Measurements from ENCODE around the gene DNAAF1. TPM values are rescaled to one million over a fixed set of nuclear protein-coding genes. Genes with fewer than 3 reads are reported as not detected.
"Not testable (repeated sequence)": the region's sequence is repeated elsewhere in the genome, so short reads cannot be mapped to it uniquely, and the experiment has no call there.

The DNAAF1 gene
- polyA plus RNA-seq, 2 of the 4 experiments (the other 2 are of a cell fraction), result 0.13 to 0.14 TPM

- DNase-seq (ENCODE audit: low read depth in 1 of 2, low spot score in 1 of 2) (no peak), ATAC-seq (no peak), FAIRE-seq (no peak)
- Histone ChIP-seq H3K9me3 (no peaks in the 10 kb centered on the region), H3K4me2 (no peak overlapping the region), H3K27ac (no peak overlapping the region), H3K4me3 (no peak overlapping the region), H3K4me1 (peaks cover 8% of the 10 kb centered on the region)
- ChIA-PET CTCF (interaction anchor here (0.7 to 3.4 kb wide), 3 partner anchors 25 to 64 kb away, joined by 3 to 15 read pairs (median 5); no protein-coding TSS in a partner anchor), POLR2A (interaction anchor here (0.7 kb wide), 1 partner anchor 33 kb away, joined by 3 read pairs; the partner anchor contains the start of gene HSDL1)
- TF ChIP-seq TP53 (CRISPR knock-in tag; IDR thresholded peaks at IDR 0.05) (no peak), KDM1A (IDR thresholded peaks at IDR 0.05; ENCODE audit: low read depth) (no peak), MAZ (IDR thresholded peaks at IDR 0.05; ENCODE audit: borderline replicate concordance, low read depth, low read length) (no peak), RCOR1 (IDR thresholded peaks at IDR 0.05; ENCODE audit: low read depth, low read length) (no peak), HEYL (CRISPR knock-in tag; IDR thresholded peaks at IDR 0.05) (no peak)
- WGBS (ENCODE audit: missing lambda C conversion rate), result 97% methylated on average over 3 of the region's 3 CpGs
Measured at GRCh38 chr16:84111525-84111924, 33.6 kb upstream of the DNAAF1 start.

DNA sequence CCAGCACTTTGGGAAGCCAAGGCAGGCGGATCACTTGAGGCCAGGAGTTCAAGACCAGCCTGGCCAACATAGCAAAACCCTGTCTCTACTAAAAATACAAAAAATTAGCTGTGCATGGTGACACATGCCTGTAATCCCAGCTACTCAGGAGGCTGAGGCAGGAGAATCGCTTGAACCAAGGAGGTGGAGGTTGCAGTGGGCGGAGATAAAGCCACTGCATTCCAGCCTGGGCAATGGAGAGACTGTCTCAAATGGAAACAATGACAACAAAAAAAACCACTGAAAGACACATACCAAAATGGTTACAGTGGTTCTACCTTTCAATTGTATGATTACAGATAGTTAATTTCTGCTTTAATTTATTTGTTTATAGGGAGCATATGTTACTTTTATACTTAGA lies 33.2 kb upstream of the DNAAF1 start:
- ChIA-PET CTCF (interaction anchor here (0.7 to 3.4 kb wide), 3 partner anchors 25 to 63 kb away, joined by 3 to 15 read pairs (median 5); no protein-coding TSS in a partner anchor), POLR2A (interaction anchor here (0.7 kb wide), 1 partner anchor 33 kb away, joined by 3 read pairs; the partner anchor contains the start of gene HSDL1)
- H3K4me1 ChIP-seq; ATAC-seq; H3K4me2 ChIP-seq; DNase-seq (ENCODE audit: low read depth in 1 of 2, low spot score in 1 of 2); H3K9me3 ChIP-seq; H3K27ac ChIP-seq; FAIRE-seq; H3K4me3 ChIP-seq: not testable (repeated sequence)
- 97% methylated on average over 3 of the region's 3 CpGs for WGBS (ENCODE audit: missing lambda C conversion rate)

GRCh38 chr16:84115919-84116719 lies 29.0 kb upstream of the DNAAF1 start:
- Histone ChIP-seq H3K4me3 (peak overlapping the region; percentile 76), H3K27ac (peak overlapping the region; percentile 88 to 96), H3K4me1 (peaks cover 8% of the 10 kb centered on the region), H3K9me3 (no peaks in the 10 kb centered on the region), H3K4me2 (peak overlapping the region; percentile 84)
- no peak for FAIRE-seq
- POLR2A ChIA-PET, result interaction anchor here (0.5 to 1.5 kb wide), 15 partner anchors 9 to 303 kb away, joined by 3 to 10 read pairs (median 4); partner anchors contain the start of genes DNAAF1, HSDL1, OSGIN1 and TAF1C
- CTCF ChIA-PET, result interaction anchor here (0.5 to 4.4 kb wide), 19 partner anchors 9 to 855 kb away, joined by 3 to 19 read pairs (median 5); partner anchors contain the start of genes DNAAF1, HSDL1 and TAF1C
- under 1% methylated on average over 33 of the region's 57 CpGs for WGBS (ENCODE audit: missing lambda C conversion rate)
- TF ChIP-seq ESRRA (IDR thresholded peaks at IDR 0.05; ENCODE audit: borderline replicate concordance, low read length) (no peak), PHF8 (IDR thresholded peaks at IDR 0.05; ENCODE audit: borderline replicate concordance, low read depth) (peak; percentile 42; the same call in 1 of the 2 replicates), KDM5A (IDR thresholded peaks at IDR 0.05) (peak; percentile 22; the same call in 1 of the 2 replicates), POLR2AphosphoS2 (conservative IDR thresholded peaks at IDR 0.05; ENCODE audit: low read length) (no peak), SMC3 (IDR thresholded peaks at IDR 0.05) (0 out of 3 replicates have a peak, but pooled peaks have one; percentile 5)
- peak; percentile 20 to 42 for ATAC-seq
- peak; percentile 19 to 36 for DNase-seq (ENCODE audit: low read depth in 1 of 2, low spot score in 1 of 2)

DNA sequence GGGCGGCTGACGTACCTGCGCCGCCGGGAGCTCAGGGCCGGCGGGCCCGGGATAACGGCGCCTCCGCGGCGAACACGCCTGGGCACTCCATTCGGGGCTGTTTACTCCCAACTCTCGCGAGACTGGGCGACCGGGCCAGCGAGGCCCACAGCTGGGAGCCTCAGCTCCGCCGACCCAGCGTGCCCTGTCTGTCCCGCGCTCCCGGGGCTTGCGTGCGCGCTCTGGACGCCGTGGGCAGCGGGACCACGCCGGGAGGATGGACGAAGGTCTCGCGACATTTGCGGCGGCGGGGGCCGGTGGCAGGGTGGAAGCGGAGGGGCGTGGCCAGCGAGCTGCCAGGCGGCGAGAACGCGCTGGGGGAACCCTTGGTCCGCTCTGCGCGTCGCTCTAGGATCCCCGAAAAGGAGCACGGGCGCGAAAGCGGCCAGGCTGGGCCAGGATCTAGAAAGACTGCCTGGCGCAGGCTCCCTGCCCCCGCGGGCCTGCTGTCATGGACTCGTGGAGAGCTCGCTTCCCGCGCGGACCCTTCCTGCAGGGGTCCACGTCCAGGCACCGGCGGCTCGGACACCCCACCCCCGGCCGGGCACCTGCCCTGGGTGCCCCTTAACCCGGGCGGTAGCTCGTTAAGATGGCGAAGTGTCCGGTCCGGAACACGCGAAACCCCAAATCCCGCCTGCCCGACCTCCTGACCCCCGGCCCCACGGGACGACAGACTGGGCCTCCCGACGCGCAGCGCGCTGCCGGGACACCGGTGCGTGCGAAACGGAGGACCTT lies 28.2 kb upstream of the DNAAF1 start, which contains the start of gene MBTPS1:
MBTPS1 (minus strand) TSS at position 223 of the 774 bp plus-strand sequence. CDS start 15,159 bp downstream, outside the sequence.
- ChIA-PET POLR2A (interaction anchor here (0.5 to 1.5 kb wide), 16 partner anchors 10 to 302 kb away, joined by 3 to 10 read pairs (median 4); partner anchors contain the start of genes DNAAF1, HSDL1, OSGIN1 and TAF1C), CTCF (interaction anchor here (0.5 to 4.4 kb wide), 19 partner anchors 10 to 854 kb away, joined by 3 to 19 read pairs (median 6); partner anchors contain the start of genes DNAAF1, HSDL1 and TAF1C)
- Histone ChIP-seq H3K4me1 (peaks cover 8% of the 10 kb centered on the region), H3K4me2 (peak within 1 kb of the TSS; percentile 91), H3K27ac (peak within 1 kb of the TSS; percentile 88 to 96), H3K9me3 (no peaks in the 10 kb centered on the region), H3K4me3 (peak within 1 kb of the TSS; percentile 76)
- FAIRE-seq (no peak), DNase-seq (ENCODE audit: low read depth in 1 of 2, low spot score in 1 of 2) (peak; percentile 94 to 98), ATAC-seq (peak; percentile 96 to 98)
- WGBS (ENCODE audit: missing lambda C conversion rate), result under 1% methylated on average over 31 of the region's 94 CpGs
- no peak for TF ChIP-seq HOXB5 (CRISPR knock-in tag; IDR thresholded peaks at IDR 0.05)
- no peak for TF ChIP-seq BHLHE40 (IDR thresholded peaks at IDR 0.05; ENCODE audit: low read depth, low read length)
- TF ChIP-seq CHD2 (IDR thresholded peaks at IDR 0.05; ENCODE audit: low read length, partially characterized antibody), result peak; percentile 97
- TF ChIP-seq JUNB (IDR thresholded peaks at IDR 0.05), result no peak
- TF ChIP-seq FOXS1 (CRISPR knock-in tag; IDR thresholded peaks at IDR 0.05), result no peak
- 0 out of 2 replicates have a peak, but pooled peaks have one; percentile 3 for TF ChIP-seq USF2 (IDR thresholded peaks at IDR 0.05)
- no peak for TF ChIP-seq POLR2AphosphoS2 (conservative IDR thresholded peaks at IDR 0.05; ENCODE audit: low read length)
- TF ChIP-seq, protein P1, sequence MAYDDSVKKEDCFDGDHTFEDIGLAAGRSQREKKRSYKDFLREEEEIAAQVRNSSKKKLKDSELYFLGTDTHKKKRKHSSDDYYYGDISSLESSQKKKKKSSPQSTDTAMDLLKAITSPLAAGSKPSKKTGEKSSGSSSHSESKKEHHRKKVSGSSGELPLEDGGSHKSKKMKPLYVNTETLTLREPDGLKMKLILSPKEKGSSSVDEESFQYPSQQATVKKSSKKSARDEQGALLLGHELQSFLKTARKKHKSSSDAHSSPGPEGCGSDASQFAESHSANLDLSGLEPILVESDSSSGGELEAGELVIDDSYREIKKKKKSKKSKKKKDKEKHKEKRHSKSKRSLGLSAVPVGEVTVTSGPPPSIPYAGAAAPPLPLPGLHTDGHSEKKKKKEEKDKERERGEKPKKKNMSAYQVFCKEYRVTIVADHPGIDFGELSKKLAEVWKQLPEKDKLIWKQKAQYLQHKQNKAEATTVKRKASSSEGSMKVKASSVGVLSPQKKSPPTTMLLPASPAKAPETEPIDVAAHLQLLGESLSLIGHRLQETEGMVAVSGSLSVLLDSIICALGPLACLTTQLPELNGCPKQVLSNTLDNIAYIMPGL (CRISPR knock-in tag; IDR thresholded peaks at IDR 0.05; ENCODE audit: borderline replicate concordance), result no peak
- TF ChIP-seq, protein P2, sequence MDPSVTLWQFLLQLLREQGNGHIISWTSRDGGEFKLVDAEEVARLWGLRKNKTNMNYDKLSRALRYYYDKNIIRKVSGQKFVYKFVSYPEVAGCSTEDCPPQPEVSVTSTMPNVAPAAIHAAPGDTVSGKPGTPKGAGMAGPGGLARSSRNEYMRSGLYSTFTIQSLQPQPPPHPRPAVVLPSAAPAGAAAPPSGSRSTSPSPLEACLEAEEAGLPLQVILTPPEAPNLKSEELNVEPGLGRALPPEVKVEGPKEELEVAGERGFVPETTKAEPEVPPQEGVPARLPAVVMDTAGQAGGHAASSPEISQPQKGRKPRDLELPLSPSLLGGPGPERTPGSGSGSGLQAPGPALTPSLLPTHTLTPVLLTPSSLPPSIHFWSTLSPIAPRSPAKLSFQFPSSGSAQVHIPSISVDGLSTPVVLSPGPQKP (IDR thresholded peaks at IDR 0.05; ENCODE audit: low read depth, low read length), result no peak
- TF ChIP-seq SREBF2 (IDR thresholded peaks at IDR 0.05), result no peak
- TF ChIP-seq, protein P3, sequence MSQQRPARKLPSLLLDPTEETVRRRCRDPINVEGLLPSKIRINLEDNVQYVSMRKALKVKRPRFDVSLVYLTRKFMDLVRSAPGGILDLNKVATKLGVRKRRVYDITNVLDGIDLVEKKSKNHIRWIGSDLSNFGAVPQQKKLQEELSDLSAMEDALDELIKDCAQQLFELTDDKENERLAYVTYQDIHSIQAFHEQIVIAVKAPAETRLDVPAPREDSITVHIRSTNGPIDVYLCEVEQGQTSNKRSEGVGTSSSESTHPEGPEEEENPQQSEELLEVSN (IDR thresholded peaks at IDR 0.05; ENCODE audit: borderline replicate concordance, low read depth), result no peak

Data from A549 (cell line).